Neural cell (in vitro differentiated cells): Measurements from ENCODE around the gene MSANTD7.

ENCODE experiments used
- EZH2 ChIP-seq: fragments of 200-600, 300-800 bp; shearing (Covaris generic), sonication (generic); IDR thresholded peaks from 2 replicates; pipeline ENCODE4 v1.6.1; 2014; ENCODE audit warnings: antibody characterized with exemption, low read length, borderline replicate concordance, mild to moderate bottlenecking; ENCODE audit not compliant: insufficient read depth, poor library complexity, severe bottlenecking
- RAD21 ChIP-seq: fragments of 450-650 bp; conservative IDR thresholded peaks from 2 replicates; pipeline ENCODE4 v1.6.1; 2014; ENCODE audit warnings: antibody characterized with exemption, mild to moderate bottlenecking, moderate library complexity
- TAF1 ChIP-seq: IDR thresholded peaks from 2 replicates; pipeline ENCODE4 v1.6.1; 2012; ENCODE audit warnings: low read depth
- TF ChIP-seq, protein P1 (sequence below): fragments of 450-650 bp; IDR thresholded peaks from 2 replicates; pipeline ENCODE4 v1.5.1; 2014; ENCODE audit warnings: antibody characterized with exemption, mild to moderate bottlenecking, moderate library complexity; ENCODE audit not compliant: poor library complexity, severe bottlenecking
- TF ChIP-seq, protein P2 (sequence below): IDR thresholded peaks from 2 replicates; pipeline ENCODE4 v1.6.1; 2012; ENCODE audit warnings: borderline replicate concordance

DNA sequence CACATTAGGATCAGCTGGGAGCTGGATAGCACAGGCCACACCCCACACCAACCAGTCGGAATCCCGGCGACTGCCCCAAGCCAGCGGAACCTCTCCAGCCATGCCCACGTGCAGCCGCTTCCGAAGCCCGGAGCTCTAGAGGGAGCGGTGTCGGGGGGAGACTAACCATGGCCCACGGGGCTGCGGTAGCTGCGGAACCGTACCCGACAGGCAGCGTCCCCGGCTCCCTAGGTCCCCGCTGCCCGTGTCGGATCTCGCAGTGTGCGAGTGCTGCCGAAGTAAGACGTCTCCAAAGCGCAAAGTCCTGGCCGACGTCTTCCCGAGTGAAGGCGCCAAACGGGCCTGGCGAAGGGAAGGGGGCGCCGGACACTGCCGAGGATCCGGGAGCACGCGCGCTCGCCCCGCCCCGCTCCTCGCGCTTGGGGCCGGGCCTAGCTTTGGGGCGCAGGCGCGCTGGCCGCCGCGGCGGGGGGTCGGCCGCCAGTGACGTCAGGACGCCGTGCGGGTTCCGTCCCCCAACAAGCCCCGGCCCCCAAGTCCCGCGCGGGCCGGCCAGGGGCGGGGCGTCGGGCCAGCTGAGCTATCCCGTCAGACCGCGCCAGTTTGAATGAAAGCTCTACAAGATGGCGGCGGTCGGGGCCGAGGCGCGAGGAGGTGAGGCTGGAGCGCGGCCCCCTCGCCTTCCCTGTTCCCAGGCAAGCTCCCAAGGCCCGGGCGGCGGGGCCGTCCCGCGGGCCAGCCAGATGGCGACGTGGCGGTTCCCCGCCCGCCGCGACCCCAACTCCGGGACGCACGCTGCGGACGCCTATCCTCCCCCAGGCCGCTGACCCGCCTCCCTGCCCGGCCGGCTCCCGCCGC, 40.4 kb downstream of the MSANTD7 start, which contains the start of gene SUV39H2:
- TF ChIP-seq, protein P1, sequence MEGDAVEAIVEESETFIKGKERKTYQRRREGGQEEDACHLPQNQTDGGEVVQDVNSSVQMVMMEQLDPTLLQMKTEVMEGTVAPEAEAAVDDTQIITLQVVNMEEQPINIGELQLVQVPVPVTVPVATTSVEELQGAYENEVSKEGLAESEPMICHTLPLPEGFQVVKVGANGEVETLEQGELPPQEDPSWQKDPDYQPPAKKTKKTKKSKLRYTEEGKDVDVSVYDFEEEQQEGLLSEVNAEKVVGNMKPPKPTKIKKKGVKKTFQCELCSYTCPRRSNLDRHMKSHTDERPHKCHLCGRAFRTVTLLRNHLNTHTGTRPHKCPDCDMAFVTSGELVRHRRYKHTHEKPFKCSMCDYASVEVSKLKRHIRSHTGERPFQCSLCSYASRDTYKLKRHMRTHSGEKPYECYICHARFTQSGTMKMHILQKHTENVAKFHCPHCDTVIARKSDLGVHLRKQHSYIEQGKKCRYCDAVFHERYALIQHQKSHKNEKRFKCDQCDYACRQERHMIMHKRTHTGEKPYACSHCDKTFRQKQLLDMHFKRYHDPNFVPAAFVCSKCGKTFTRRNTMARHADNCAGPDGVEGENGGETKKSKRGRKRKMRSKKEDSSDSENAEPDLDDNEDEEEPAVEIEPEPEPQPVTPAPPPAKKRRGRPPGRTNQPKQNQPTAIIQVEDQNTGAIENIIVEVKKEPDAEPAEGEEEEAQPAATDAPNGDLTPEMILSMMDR, result peak; percentile 55
- no peak for TF ChIP-seq EZH2
- peak; percentile 80 for TF ChIP-seq TAF1
- TF ChIP-seq, protein P2, sequence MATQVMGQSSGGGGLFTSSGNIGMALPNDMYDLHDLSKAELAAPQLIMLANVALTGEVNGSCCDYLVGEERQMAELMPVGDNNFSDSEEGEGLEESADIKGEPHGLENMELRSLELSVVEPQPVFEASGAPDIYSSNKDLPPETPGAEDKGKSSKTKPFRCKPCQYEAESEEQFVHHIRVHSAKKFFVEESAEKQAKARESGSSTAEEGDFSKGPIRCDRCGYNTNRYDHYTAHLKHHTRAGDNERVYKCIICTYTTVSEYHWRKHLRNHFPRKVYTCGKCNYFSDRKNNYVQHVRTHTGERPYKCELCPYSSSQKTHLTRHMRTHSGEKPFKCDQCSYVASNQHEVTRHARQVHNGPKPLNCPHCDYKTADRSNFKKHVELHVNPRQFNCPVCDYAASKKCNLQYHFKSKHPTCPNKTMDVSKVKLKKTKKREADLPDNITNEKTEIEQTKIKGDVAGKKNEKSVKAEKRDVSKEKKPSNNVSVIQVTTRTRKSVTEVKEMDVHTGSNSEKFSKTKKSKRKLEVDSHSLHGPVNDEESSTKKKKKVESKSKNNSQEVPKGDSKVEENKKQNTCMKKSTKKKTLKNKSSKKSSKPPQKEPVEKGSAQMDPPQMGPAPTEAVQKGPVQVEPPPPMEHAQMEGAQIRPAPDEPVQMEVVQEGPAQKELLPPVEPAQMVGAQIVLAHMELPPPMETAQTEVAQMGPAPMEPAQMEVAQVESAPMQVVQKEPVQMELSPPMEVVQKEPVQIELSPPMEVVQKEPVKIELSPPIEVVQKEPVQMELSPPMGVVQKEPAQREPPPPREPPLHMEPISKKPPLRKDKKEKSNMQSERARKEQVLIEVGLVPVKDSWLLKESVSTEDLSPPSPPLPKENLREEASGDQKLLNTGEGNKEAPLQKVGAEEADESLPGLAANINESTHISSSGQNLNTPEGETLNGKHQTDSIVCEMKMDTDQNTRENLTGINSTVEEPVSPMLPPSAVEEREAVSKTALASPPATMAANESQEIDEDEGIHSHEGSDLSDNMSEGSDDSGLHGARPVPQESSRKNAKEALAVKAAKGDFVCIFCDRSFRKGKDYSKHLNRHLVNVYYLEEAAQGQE, result peak; percentile 36
- peak; percentile 40 for TF ChIP-seq RAD21
